Upper lobe of right lung (tissue), 1 donor: ENCODE data around the gene OVAAL. TPM values are rescaled to one million over a fixed set of nuclear protein-coding genes. Genes with fewer than 3 reads are reported as not detected.

ENCODE experiments used
- ATAC-seq: fragments of 200-7000 bp; cut with Tn5 transposase; one replicate; pipeline ENCODE4 v1.9.1; 2020; ENCODE audit warnings: mild to moderate bottlenecking, moderate library complexity
- DNase-seq: peaks from one replicate; pipeline ENCODE4 v3.0.0-alpha.2; 2020
- H3K27ac ChIP-seq: fragments of 200-600 bp; one replicate; pipeline ENCODE4 v1.8.0; 2022
- H3K27me3 ChIP-seq: fragments of 200-600 bp; one replicate; pipeline ENCODE4 v1.8.0; 2022; ENCODE audit warnings: mild to moderate bottlenecking
- H3K36me3 ChIP-seq: fragments of 200-600 bp; one replicate; pipeline ENCODE4 v1.8.0; 2022
- H3K4me1 ChIP-seq: fragments of 200-600 bp; one replicate; pipeline ENCODE4 v1.8.0; 2022
- H3K4me3 ChIP-seq: fragments of 200-600 bp; one replicate; pipeline ENCODE4 v1.8.0; 2022; ENCODE audit warnings: mild to moderate bottlenecking
- H3K9me3 ChIP-seq: fragments of 200-600 bp; one replicate; pipeline ENCODE4 v1.8.0; 2022
- intact Hi-C: fragments of 100-400 bp; cut with DNase I; formaldehyde crosslinking; loops from one replicate; pipeline ENCODE4 v1.11.0; 2022
- total RNA-seq: library from RNA; stranded (reverse); fragmentation: NEBNext Ultra II Directional; extraction: Animal tissue kit (Norgen Biotek cat#: 25700); gene quantifications from one replicate; pipeline ENCODE4 v1.2.1, GENCODE V29; 2021
- TF ChIP-seq, protein P1 (sequence below): fragments of 200-600 bp; IDR thresholded peaks from one replicate; pipeline ENCODE4 v1.8.0; 2022; ENCODE audit warnings: antibody characterized with exemption
- donor health status: DM: no; HTN: yes; CAD: no; lungs with severe emphysema.

OVAAL gene
- total RNA-seq, 1 donor from 2014 or later, result not detected

DNA sequence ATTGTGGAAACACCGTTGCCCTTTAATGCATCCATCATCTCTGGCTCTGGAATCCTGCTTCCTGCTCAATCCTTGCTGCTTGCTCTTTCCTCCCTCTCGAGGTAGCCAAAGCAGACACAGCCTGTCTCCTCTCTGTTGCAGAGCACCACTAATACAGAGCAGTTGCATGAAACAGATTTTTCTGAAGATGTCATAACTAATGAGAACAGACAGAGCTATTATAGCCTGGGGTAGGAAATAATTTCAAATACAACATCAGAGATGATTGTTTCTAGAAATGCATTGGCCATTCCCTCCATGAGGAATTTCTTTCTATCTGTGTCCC is 33.1 kb upstream of the OVAAL start:
- Histone ChIP-seq H3K27me3 (no peaks in the 10 kb centered on the region), H3K27ac (no peak overlapping the region), H3K4me3 (no peak overlapping the region), H3K36me3 (no peaks in the 10 kb centered on the region), H3K9me3 (no peaks in the 10 kb centered on the region), H3K4me1 (peaks cover 24% of the 10 kb centered on the region)
- TF ChIP-seq, protein P1, sequence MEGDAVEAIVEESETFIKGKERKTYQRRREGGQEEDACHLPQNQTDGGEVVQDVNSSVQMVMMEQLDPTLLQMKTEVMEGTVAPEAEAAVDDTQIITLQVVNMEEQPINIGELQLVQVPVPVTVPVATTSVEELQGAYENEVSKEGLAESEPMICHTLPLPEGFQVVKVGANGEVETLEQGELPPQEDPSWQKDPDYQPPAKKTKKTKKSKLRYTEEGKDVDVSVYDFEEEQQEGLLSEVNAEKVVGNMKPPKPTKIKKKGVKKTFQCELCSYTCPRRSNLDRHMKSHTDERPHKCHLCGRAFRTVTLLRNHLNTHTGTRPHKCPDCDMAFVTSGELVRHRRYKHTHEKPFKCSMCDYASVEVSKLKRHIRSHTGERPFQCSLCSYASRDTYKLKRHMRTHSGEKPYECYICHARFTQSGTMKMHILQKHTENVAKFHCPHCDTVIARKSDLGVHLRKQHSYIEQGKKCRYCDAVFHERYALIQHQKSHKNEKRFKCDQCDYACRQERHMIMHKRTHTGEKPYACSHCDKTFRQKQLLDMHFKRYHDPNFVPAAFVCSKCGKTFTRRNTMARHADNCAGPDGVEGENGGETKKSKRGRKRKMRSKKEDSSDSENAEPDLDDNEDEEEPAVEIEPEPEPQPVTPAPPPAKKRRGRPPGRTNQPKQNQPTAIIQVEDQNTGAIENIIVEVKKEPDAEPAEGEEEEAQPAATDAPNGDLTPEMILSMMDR, result no peak
- ATAC-seq (no peak), DNase-seq (no peak)
- intact Hi-C loops, result no loop called here

DNA sequence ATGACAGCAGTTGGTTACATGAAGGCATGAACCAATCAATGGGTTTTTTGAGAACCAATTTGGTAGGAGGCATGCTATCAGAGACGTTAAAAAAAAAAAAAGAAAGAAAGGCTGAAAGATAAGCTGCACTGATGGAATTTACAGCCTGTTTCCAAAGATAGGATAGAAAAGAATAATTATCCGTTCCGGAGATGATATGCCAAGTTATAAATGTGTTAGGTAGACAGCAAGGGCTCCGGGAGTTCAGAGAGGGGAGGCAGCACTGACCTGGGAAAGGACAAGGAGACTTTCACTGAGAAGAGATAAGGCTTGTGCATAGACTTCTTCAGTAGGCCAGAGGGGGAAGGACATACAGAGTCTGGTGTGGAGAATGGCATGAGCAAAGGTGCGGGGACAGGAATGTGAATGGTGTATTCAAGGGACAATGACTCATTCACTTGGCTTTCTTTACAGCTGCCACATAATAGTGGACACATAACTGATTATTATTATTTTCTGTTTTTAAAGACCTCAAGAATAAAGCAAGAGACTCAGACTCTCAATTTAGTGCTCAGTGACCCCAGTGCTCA is 31.6 kb upstream of the OVAAL start:
- no peak overlapping the region for H3K27ac ChIP-seq
- no peaks in the 10 kb centered on the region for H3K9me3 ChIP-seq
- H3K36me3 ChIP-seq, result no peaks in the 10 kb centered on the region
- H3K4me3 ChIP-seq, result no peak overlapping the region
- no peaks in the 10 kb centered on the region for H3K27me3 ChIP-seq
- peak; percentile 47 for ATAC-seq
- intact Hi-C loops, result no loop called here
- no peak for DNase-seq
- TF ChIP-seq, protein P1, result no peak
- H3K4me1 ChIP-seq, result peaks cover 16% of the 10 kb centered on the region

GRCh38 chr1:180528868-180529470 is 29.8 kb upstream of the OVAAL start:
- TF ChIP-seq, protein P1, result no peak

DNA sequence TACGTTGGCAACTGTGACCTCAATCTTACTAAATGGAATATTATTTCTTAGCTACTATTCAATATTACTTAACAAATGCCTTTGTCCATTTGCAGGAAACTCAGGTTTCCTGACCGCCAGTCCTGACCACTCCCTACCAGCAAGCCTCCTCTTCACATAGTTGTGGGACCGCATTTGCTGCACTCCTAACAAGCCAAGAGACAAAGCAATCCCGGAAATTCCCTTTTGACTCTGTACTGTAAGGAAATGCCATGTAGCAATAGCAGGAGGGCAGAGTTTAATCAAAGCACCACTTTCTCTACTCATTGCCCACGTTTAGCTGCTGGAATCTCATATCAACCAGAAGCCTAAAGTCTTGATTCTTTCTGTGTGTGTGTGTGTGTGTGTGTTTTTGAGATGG is 28.3 kb upstream of the OVAAL start:
- intact Hi-C loops, result no loop called here
- no peaks in the 10 kb centered on the region for H3K36me3 ChIP-seq
- no peaks in the 10 kb centered on the region for H3K27me3 ChIP-seq
- H3K4me1 ChIP-seq, result peaks cover 22% of the 10 kb centered on the region
- H3K4me3 ChIP-seq, result no peak overlapping the region
- TF ChIP-seq, protein P1, result no peak
- DNase-seq (no peak), ATAC-seq (peak; percentile 92)
- no peaks in the 10 kb centered on the region for H3K9me3 ChIP-seq
- peak overlapping the region; percentile 80 for H3K27ac ChIP-seq

More at GRCh38 chr1:180528868-180529470, 29.8 kb upstream of the OVAAL start:
- no peaks in the 10 kb centered on the region for H3K36me3 ChIP-seq
- H3K27me3 ChIP-seq, result no peaks in the 10 kb centered on the region
- DNase-seq (no peak), ATAC-seq (peak; percentile 63)
- intact Hi-C loops, result no loop called here
- H3K9me3 ChIP-seq, result no peaks in the 10 kb centered on the region
- H3K4me3 ChIP-seq, result no peak overlapping the region
- H3K4me1 ChIP-seq, result peaks cover 16% of the 10 kb centered on the region
- H3K27ac ChIP-seq, result peak overlapping the region; percentile 80

DNA sequence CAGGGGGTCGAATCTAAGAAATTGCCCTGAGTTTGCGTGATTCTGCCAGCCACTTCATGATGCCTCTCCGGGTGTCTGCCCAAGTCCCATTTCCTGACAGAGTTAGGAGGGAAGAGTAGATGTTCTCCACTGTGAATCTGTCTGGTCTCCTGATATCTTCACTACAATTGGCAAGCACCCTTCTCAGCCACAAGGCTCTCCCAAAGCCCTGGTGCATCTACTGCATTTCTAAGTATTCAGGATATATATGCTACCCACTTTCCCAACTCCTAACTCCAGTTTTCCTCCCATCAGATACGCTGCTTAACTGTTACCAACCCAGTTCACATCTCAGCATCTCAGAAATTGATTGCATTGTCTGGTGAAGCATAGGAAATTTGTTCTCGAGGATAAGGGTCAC is 25.9 kb upstream of the OVAAL start:
- intact Hi-C loops, result no loop called here
- Histone ChIP-seq H3K27ac (no peak overlapping the region), H3K9me3 (no peaks in the 10 kb centered on the region), H3K4me1 (peaks cover 22% of the 10 kb centered on the region), H3K36me3 (no peaks in the 10 kb centered on the region), H3K27me3 (no peaks in the 10 kb centered on the region), H3K4me3 (no peak overlapping the region)
- ATAC-seq (no peak), DNase-seq (no peak)
- TF ChIP-seq, protein P1, result no peak
